ENCODE data around the gene TRIM59. TPM values are rescaled to one million over a fixed set of nuclear protein-coding genes. Genes with fewer than 3 reads are reported as not detected.

TRIM59 gene
- total and polyA plus RNA-seq, 9 of the 15 experiments (the other 6 are each of a cell fraction or from before 2014, with no cell fraction given), result 16.8 to 101 (median 34.8) TPM

DNA sequence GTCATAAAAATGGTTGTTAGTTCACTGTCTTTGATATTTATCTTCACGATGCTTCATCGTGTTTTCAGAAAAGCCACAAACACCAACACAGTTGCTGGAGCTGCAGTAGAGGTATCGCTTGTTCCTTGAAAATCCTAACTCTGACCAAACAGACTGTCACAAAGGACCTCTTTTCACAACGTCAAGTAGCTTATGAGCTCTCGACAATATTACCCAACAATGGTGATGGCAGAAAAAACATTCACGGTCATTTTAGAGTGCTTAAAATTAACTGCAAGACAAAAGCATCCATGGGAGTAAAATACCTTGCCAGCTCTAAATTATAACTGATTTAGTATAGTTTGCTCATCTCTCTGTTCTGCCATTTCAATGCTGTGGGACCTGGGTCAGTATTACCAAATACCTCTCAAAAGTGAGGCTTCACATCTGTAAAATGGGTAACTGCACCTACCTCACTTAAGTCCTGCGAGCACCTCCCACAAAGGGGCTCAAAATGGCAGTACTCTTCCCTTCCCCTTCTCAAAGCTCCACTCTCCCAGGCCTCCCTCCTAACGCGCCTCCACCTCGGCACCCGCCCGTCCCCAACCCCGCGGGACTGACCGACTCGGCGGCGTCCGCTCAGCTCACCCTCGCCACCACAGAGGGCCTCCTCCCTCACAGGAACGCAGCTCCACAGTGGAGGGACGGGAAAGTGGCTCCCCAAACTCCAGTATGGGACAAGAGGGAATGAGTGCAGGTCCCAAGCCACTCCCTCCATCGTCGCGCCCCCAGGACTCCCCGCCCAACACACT is 546 bp downstream of the TRIM59 start (continued):
- TF ChIP-seq FOS (IDR thresholded peaks at IDR 0.05; ENCODE audit: extremely low read depth, insufficient read length), result no peak
- no peak for TF ChIP-seq PHTF2 (CRISPR knock-in tag; IDR thresholded peaks at IDR 0.05)
- TF ChIP-seq, protein P1, sequence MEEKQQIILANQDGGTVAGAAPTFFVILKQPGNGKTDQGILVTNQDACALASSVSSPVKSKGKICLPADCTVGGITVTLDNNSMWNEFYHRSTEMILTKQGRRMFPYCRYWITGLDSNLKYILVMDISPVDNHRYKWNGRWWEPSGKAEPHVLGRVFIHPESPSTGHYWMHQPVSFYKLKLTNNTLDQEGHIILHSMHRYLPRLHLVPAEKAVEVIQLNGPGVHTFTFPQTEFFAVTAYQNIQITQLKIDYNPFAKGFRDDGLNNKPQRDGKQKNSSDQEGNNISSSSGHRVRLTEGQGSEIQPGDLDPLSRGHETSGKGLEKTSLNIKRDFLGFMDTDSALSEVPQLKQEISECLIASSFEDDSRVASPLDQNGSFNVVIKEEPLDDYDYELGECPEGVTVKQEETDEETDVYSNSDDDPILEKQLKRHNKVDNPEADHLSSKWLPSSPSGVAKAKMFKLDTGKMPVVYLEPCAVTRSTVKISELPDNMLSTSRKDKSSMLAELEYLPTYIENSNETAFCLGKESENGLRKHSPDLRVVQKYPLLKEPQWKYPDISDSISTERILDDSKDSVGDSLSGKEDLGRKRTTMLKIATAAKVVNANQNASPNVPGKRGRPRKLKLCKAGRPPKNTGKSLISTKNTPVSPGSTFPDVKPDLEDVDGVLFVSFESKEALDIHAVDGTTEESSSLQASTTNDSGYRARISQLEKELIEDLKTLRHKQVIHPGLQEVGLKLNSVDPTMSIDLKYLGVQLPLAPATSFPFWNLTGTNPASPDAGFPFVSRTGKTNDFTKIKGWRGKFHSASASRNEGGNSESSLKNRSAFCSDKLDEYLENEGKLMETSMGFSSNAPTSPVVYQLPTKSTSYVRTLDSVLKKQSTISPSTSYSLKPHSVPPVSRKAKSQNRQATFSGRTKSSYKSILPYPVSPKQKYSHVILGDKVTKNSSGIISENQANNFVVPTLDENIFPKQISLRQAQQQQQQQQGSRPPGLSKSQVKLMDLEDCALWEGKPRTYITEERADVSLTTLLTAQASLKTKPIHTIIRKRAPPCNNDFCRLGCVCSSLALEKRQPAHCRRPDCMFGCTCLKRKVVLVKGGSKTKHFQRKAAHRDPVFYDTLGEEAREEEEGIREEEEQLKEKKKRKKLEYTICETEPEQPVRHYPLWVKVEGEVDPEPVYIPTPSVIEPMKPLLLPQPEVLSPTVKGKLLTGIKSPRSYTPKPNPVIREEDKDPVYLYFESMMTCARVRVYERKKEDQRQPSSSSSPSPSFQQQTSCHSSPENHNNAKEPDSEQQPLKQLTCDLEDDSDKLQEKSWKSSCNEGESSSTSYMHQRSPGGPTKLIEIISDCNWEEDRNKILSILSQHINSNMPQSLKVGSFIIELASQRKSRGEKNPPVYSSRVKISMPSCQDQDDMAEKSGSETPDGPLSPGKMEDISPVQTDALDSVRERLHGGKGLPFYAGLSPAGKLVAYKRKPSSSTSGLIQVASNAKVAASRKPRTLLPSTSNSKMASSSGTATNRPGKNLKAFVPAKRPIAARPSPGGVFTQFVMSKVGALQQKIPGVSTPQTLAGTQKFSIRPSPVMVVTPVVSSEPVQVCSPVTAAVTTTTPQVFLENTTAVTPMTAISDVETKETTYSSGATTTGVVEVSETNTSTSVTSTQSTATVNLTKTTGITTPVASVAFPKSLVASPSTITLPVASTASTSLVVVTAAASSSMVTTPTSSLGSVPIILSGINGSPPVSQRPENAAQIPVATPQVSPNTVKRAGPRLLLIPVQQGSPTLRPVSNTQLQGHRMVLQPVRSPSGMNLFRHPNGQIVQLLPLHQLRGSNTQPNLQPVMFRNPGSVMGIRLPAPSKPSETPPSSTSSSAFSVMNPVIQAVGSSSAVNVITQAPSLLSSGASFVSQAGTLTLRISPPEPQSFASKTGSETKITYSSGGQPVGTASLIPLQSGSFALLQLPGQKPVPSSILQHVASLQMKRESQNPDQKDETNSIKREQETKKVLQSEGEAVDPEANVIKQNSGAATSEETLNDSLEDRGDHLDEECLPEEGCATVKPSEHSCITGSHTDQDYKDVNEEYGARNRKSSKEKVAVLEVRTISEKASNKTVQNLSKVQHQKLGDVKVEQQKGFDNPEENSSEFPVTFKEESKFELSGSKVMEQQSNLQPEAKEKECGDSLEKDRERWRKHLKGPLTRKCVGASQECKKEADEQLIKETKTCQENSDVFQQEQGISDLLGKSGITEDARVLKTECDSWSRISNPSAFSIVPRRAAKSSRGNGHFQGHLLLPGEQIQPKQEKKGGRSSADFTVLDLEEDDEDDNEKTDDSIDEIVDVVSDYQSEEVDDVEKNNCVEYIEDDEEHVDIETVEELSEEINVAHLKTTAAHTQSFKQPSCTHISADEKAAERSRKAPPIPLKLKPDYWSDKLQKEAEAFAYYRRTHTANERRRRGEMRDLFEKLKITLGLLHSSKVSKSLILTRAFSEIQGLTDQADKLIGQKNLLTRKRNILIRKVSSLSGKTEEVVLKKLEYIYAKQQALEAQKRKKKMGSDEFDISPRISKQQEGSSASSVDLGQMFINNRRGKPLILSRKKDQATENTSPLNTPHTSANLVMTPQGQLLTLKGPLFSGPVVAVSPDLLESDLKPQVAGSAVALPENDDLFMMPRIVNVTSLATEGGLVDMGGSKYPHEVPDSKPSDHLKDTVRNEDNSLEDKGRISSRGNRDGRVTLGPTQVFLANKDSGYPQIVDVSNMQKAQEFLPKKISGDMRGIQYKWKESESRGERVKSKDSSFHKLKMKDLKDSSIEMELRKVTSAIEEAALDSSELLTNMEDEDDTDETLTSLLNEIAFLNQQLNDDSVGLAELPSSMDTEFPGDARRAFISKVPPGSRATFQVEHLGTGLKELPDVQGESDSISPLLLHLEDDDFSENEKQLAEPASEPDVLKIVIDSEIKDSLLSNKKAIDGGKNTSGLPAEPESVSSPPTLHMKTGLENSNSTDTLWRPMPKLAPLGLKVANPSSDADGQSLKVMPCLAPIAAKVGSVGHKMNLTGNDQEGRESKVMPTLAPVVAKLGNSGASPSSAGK (IDR thresholded peaks at IDR 0.05), result no peak
- TF ChIP-seq PRPF4 (IDR thresholded peaks at IDR 0.05; ENCODE audit: insufficient read depth, low read depth, low read length, poor library complexity, severe bottlenecking), result no peak
- TF ChIP-seq, protein P2, sequence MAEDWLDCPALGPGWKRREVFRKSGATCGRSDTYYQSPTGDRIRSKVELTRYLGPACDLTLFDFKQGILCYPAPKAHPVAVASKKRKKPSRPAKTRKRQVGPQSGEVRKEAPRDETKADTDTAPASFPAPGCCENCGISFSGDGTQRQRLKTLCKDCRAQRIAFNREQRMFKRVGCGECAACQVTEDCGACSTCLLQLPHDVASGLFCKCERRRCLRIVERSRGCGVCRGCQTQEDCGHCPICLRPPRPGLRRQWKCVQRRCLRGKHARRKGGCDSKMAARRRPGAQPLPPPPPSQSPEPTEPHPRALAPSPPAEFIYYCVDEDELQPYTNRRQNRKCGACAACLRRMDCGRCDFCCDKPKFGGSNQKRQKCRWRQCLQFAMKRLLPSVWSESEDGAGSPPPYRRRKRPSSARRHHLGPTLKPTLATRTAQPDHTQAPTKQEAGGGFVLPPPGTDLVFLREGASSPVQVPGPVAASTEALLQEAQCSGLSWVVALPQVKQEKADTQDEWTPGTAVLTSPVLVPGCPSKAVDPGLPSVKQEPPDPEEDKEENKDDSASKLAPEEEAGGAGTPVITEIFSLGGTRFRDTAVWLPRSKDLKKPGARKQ (CRISPR knock-in tag; IDR thresholded peaks at IDR 0.05), result no peak
- no peak for TF ChIP-seq POLR2H (tag; IDR thresholded peaks at IDR 0.05; ENCODE audit: low read depth)
- no peak; the same call in 1 of the 2 replicates for TF ChIP-seq EHMT2 (IDR thresholded peaks at IDR 0.05)
- TF ChIP-seq GTF2E2 (tag; IDR thresholded peaks at IDR 0.05), result 0 out of 2 replicates have a peak, but pooled peaks have one; percentile 18
- no peak for TF ChIP-seq CBFB (CRISPR knock-in tag; IDR thresholded peaks at IDR 0.05)
- TF ChIP-seq PPARD (CRISPR knock-in tag; IDR thresholded peaks at IDR 0.05), result no peak
- TF ChIP-seq, protein P3, sequence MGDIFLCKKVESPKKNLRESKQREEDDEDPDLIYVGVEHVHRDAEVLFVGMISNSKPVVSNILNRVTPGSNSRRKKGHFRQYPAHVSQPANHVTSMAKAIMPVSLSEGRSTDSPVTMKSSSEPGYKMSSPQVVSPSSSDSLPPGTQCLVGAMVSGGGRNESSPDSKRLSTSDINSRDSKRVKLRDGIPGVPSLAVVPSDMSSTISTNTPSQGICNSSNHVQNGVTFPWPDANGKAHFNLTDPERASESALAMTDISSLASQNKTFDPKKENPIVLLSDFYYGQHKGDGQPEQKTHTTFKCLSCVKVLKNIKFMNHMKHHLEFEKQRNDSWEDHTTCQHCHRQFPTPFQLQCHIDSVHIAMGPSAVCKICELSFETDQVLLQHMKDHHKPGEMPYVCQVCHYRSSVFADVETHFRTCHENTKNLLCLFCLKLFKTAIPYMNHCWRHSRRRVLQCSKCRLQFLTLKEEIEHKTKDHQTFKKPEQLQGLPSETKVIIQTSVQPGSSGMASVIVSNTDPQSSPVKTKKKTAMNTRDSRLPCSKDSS (IDR thresholded peaks at IDR 0.05; ENCODE audit: low read depth, partially characterized antibody), result no peak
- TF ChIP-seq NR2C2 (CRISPR knock-in tag; IDR thresholded peaks at IDR 0.05), result no peak
- 0 out of 2 replicates have a peak, but pooled peaks have one; percentile 12 for TF ChIP-seq NR2C2 (tag; IDR thresholded peaks at IDR 0.05)
